HUES64 (cell line): ENCODE results near the gene DMD.

ENCODE experiments used
- H3K27ac ChIP-seq: 2 replicates; pipeline ENCODE4 v1.7.0; 2013; ENCODE audit warnings: low read depth, low read length, inconsistent platforms
- H3K27me3 ChIP-seq: 2 replicates; pipeline ENCODE4 v1.6.1; 2013; ENCODE audit warnings: mild to moderate bottlenecking, low read length; ENCODE audit not compliant: insufficient read depth
- H3K36me3 ChIP-seq: 2 replicates; pipeline ENCODE4 v1.6.1; 2013; ENCODE audit warnings: mild to moderate bottlenecking, low read length; ENCODE audit not compliant: insufficient read depth
- H3K4me1 ChIP-seq: 2 replicates; pipeline ENCODE4 v1.6.1; 2013; ENCODE audit warnings: mild to moderate bottlenecking, low read length, moderate library complexity; ENCODE audit not compliant: insufficient read depth
- H3K4me3 ChIP-seq: 2 replicates; pipeline ENCODE4 v1.5.1; 2013; ENCODE audit warnings: mild to moderate bottlenecking, low read length, moderate library complexity
- H3K9ac ChIP-seq: 2 replicates; pipeline ENCODE4 v1.6.1; 2013; ENCODE audit warnings: mild to moderate bottlenecking, low read depth, low read length
- H3K9me3 ChIP-seq: 2 replicates; pipeline ENCODE4 v1.6.1; 2013; ENCODE audit warnings: low read depth, low read length; ENCODE audit not compliant: insufficient read depth
- WGBS: fragments of 150-250, 120-280 bp; methylation state at CpG from one replicate; pipeline ENCODE4 v1.1.7; 2013; ENCODE audit warnings: missing lambda C conversion rate; 5-methylcytosine and 5-hydroxymethylcytosine counted together

Gene DMD

GRCh38 chrX:31222946-31223345 lies 1988.4 kb downstream of the DMD start:
- Histone ChIP-seq H3K36me3 (no peaks in the 10 kb centered on the region; the same call in 1 of the 2 replicates), H3K4me1 (no peaks in the 10 kb centered on the region), H3K27me3 (no peaks in the 10 kb centered on the region), H3K27ac (no peak overlapping the region), H3K9ac (no peak overlapping the region), H3K4me3 (no peak overlapping the region), H3K9me3 (no peaks in the 10 kb centered on the region)
- WGBS = 90% methylated on average over 4 of the region's 6 CpGs

- Histone ChIP-seq H3K36me3 (no peaks in the 10 kb centered on the region; the same call in 1 of the 2 replicates), H3K27ac (no peak overlapping the region), H3K27me3 (no peaks in the 10 kb centered on the region), H3K4me1 (0 out of 2 replicates have a peak, but pooled peaks cover 2% of the 10 kb centered on the region), H3K9ac (no peak overlapping the region), H3K9me3 (no peaks in the 10 kb centered on the region), H3K4me3 (no peak overlapping the region)
- 52% methylated on average over 6 of the region's 6 CpGs for whole genome bisulfite sequencing
Measured at GRCh38 chrX:31219174-31219573, 1992.2 kb downstream of the DMD start.

- no peak overlapping the region for H3K9ac ChIP-seq
- H3K27me3 ChIP-seq = no peaks in the 10 kb centered on the region
- H3K4me3 ChIP-seq = no peak overlapping the region
- H3K36me3 ChIP-seq = no peaks in the 10 kb centered on the region
- H3K9me3 ChIP-seq = no peaks in the 10 kb centered on the region
- 80% methylated on average over 2 of the region's 2 CpGs for WGBS
- no peak overlapping the region for H3K27ac ChIP-seq
- H3K4me1 ChIP-seq = 0 out of 2 replicates have a peak, but pooled peaks cover 4% of the 10 kb centered on the region
Measured at GRCh38 chrX:31217084-31217483, 1994.3 kb downstream of the DMD start.

- Histone ChIP-seq H3K36me3 (no peaks in the 10 kb centered on the region), H3K9me3 (no peaks in the 10 kb centered on the region), H3K4me3 (no peak overlapping the region), H3K27me3 (no peaks in the 10 kb centered on the region), H3K9ac (no peak overlapping the region), H3K27ac (no peak overlapping the region), H3K4me1 (peaks cover 8% of the 10 kb centered on the region; the same call in 1 of the 2 replicates)
- WGBS = 71% methylated on average over 1 of the region's 7 CpGs
Measured at GRCh38 chrX:31215277-31215815, 1996.0 kb downstream of the DMD start.

- Histone ChIP-seq H3K4me3 (no peak overlapping the region), H3K9me3 (no peaks in the 10 kb centered on the region), H3K27me3 (no peaks in the 10 kb centered on the region), H3K36me3 (peaks cover 4% of the 10 kb centered on the region; the same call in 1 of the 2 replicates), H3K9ac (no peak overlapping the region), H3K27ac (no peak overlapping the region), H3K4me1 (peaks cover 9% of the 10 kb centered on the region; the same call in 1 of the 2 replicates)
Measured at GRCh38 chrX:31213941-31214340, 1997.4 kb downstream of the DMD start.

- WGBS = 90% methylated on average over 6 of the region's 6 CpGs
- H3K9ac ChIP-seq = no peak overlapping the region
- peaks cover 9% of the 10 kb centered on the region; the same call in 1 of the 2 replicates for H3K4me1 ChIP-seq
- H3K4me3 ChIP-seq = no peak overlapping the region
- no peaks in the 10 kb centered on the region for H3K9me3 ChIP-seq
- peaks cover 12% of the 10 kb centered on the region; the same call in 1 of the 2 replicates for H3K36me3 ChIP-seq
- H3K27me3 ChIP-seq = no peaks in the 10 kb centered on the region
- H3K27ac ChIP-seq = no peak overlapping the region
Measured at GRCh38 chrX:31212856-31213748, 1998.2 kb downstream of the DMD start.

GRCh38 chrX:31209005-31209628 lies 2002.2 kb downstream of the DMD start:
- WGBS = 93% methylated on average over 10 of the region's 10 CpGs
- Histone ChIP-seq H3K36me3 (peaks cover 12% of the 10 kb centered on the region; the same call in 1 of the 2 replicates), H3K27me3 (no peaks in the 10 kb centered on the region), H3K9me3 (no peaks in the 10 kb centered on the region), H3K9ac (no peak overlapping the region), H3K4me1 (peaks cover 7% of the 10 kb centered on the region; the same call in 1 of the 2 replicates), H3K27ac (no peak overlapping the region), H3K4me3 (no peak overlapping the region)

- WGBS = 81% methylated on average over 4 of the region's 4 CpGs
- Histone ChIP-seq H3K9me3 (no peaks in the 10 kb centered on the region), H3K27me3 (no peaks in the 10 kb centered on the region), H3K9ac (no peak overlapping the region), H3K27ac (no peak overlapping the region), H3K4me3 (no peak overlapping the region), H3K36me3 (peaks cover 7% of the 10 kb centered on the region; the same call in 1 of the 2 replicates), H3K4me1 (peaks cover 5% of the 10 kb centered on the region; the same call in 1 of the 2 replicates)
Measured at GRCh38 chrX:31201503-31201902, 2009.8 kb downstream of the DMD start.

- Histone ChIP-seq H3K27me3 (no peaks in the 10 kb centered on the region), H3K9ac (no peak overlapping the region), H3K4me1 (peaks cover 5% of the 10 kb centered on the region; the same call in 1 of the 2 replicates), H3K27ac (no peak overlapping the region), H3K36me3 (peaks cover 7% of the 10 kb centered on the region; the same call in 1 of the 2 replicates), H3K4me3 (no peak overlapping the region), H3K9me3 (no peaks in the 10 kb centered on the region)
- 93% methylated on average over 1 of the region's 1 CpG for WGBS
Measured at GRCh38 chrX:31200430-31200829, 2010.9 kb downstream of the DMD start.

- H3K27ac ChIP-seq = no peak overlapping the region
- H3K9me3 ChIP-seq = no peaks in the 10 kb centered on the region
- peaks cover 5% of the 10 kb centered on the region; the same call in 1 of the 2 replicates for H3K4me1 ChIP-seq
- WGBS = 86% methylated on average over 5 of the region's 5 CpGs
- peaks cover 7% of the 10 kb centered on the region; the same call in 1 of the 2 replicates for H3K36me3 ChIP-seq
- H3K9ac ChIP-seq = no peak overlapping the region
- H3K27me3 ChIP-seq = no peaks in the 10 kb centered on the region
- no peak overlapping the region for H3K4me3 ChIP-seq
Measured at GRCh38 chrX:31199840-31200114, 2011.6 kb downstream of the DMD start.
